Measurements from ENCODE around the gene POLR3G.

POLR3G gene

GRCh38 chr5:90475436-90475980 lies 844 bp downstream of the POLR3G start:
- Histone ChIP-seq H3K4me1 (ENCODE audit: control insufficient read depth, insufficient read depth, low read length) (no peaks in the 10 kb centered on the region; the same call in 1 of the 2 replicates), H3K27me3 (ENCODE audit: control insufficient read depth, insufficient read depth, low read length) (no peaks in the 10 kb centered on the region), H3K9me3 (ENCODE audit: control insufficient read depth, insufficient read depth, low read length) (no peaks in the 10 kb centered on the region), H3K27ac (ENCODE audit: low read length) (no peak overlapping the region), H3K4me3 (ENCODE audit: low read length) (peak overlapping the region; percentile 65; the same call in 1 of the 2 replicates), H3K36me3 (ENCODE audit: control insufficient read depth, insufficient read depth, low read length) (no peaks in the 10 kb centered on the region)
- DNase-seq (ENCODE audit: low read depth, low spot score), result no peak
- no CpG with 5 or more reads among the region's 17 CpGs for WGBS (ENCODE audit: insufficient coverage, insufficient read length)

- no CpG with 5 or more reads among the region's 3 CpGs for WGBS (ENCODE audit: insufficient coverage, insufficient read length)
Measured at GRCh38 chr5:90476391-90476790, 1.7 kb downstream of the POLR3G start.

GRCh38 chr5:90477073-90477472 lies 2.4 kb downstream of the POLR3G start:
- DNase-seq (ENCODE audit: low read depth, low spot score), result no peak
- no CpG with 5 or more reads among the region's 2 CpGs for WGBS (ENCODE audit: insufficient coverage, insufficient read length)
- no peaks in the 10 kb centered on the region for H3K9me3 ChIP-seq (ENCODE audit: control insufficient read depth, insufficient read depth, low read length)
- H3K4me3 ChIP-seq (ENCODE audit: low read length), result no peak overlapping the region
- peak overlapping the region; percentile 77 for H3K27ac ChIP-seq (ENCODE audit: low read length)
- H3K27me3 ChIP-seq (ENCODE audit: control insufficient read depth, insufficient read depth, low read length), result no peaks in the 10 kb centered on the region
- no peaks in the 10 kb centered on the region; the same call in 1 of the 2 replicates for H3K4me1 ChIP-seq (ENCODE audit: control insufficient read depth, insufficient read depth, low read length)
- no peaks in the 10 kb centered on the region for H3K36me3 ChIP-seq (ENCODE audit: control insufficient read depth, insufficient read depth, low read length)

More at GRCh38 chr5:90476391-90476790, 1.7 kb downstream of the POLR3G start:
- Histone ChIP-seq H3K36me3 (ENCODE audit: control insufficient read depth, insufficient read depth, low read length) (no peaks in the 10 kb centered on the region), H3K27ac (ENCODE audit: low read length) (peak overlapping the region; percentile 46), H3K27me3 (ENCODE audit: control insufficient read depth, insufficient read depth, low read length) (no peaks in the 10 kb centered on the region), H3K4me1 (ENCODE audit: control insufficient read depth, insufficient read depth, low read length) (no peaks in the 10 kb centered on the region; the same call in 1 of the 2 replicates), H3K9me3 (ENCODE audit: control insufficient read depth, insufficient read depth, low read length) (no peaks in the 10 kb centered on the region), H3K4me3 (ENCODE audit: low read length) (peak overlapping the region; percentile 7; the same call in 1 of the 2 replicates)
- DNase-seq (ENCODE audit: low read depth, low spot score), result no peak

GRCh38 chr5:90477621-90478215 lies 3.1 kb downstream of the POLR3G start:
- DNase-seq (ENCODE audit: low read depth, low spot score), result no peak
- H3K27me3 ChIP-seq (ENCODE audit: control insufficient read depth, insufficient read depth, low read length), result no peaks in the 10 kb centered on the region
- peak overlapping the region; percentile 77 for H3K27ac ChIP-seq (ENCODE audit: low read length)
- no peak overlapping the region for H3K4me3 ChIP-seq (ENCODE audit: low read length)
- no peaks in the 10 kb centered on the region for H3K9me3 ChIP-seq (ENCODE audit: control insufficient read depth, insufficient read depth, low read length)
- H3K36me3 ChIP-seq (ENCODE audit: control insufficient read depth, insufficient read depth, low read length), result no peaks in the 10 kb centered on the region
- no peaks in the 10 kb centered on the region; the same call in 1 of the 2 replicates for H3K4me1 ChIP-seq (ENCODE audit: control insufficient read depth, insufficient read depth, low read length)
- no CpG with 5 or more reads among the region's 8 CpGs for WGBS (ENCODE audit: insufficient coverage, insufficient read length)

GRCh38 chr5:90479611-90480385 lies 5.1 kb downstream of the POLR3G start:
- Histone ChIP-seq H3K9me3 (ENCODE audit: control insufficient read depth, insufficient read depth, low read length) (no peaks in the 10 kb centered on the region), H3K27ac (ENCODE audit: low read length) (no peak overlapping the region), H3K4me3 (ENCODE audit: low read length) (no peak overlapping the region), H3K4me1 (ENCODE audit: control insufficient read depth, insufficient read depth, low read length) (peaks cover 4% of the 10 kb centered on the region), H3K36me3 (ENCODE audit: control insufficient read depth, insufficient read depth, low read length) (no peaks in the 10 kb centered on the region), H3K27me3 (ENCODE audit: control insufficient read depth, insufficient read depth, low read length) (no peaks in the 10 kb centered on the region)
- DNase-seq (ENCODE audit: low read depth, low spot score), result no peak

- Histone ChIP-seq H3K27me3 (ENCODE audit: control insufficient read depth, insufficient read depth, low read length) (no peaks in the 10 kb centered on the region), H3K27ac (ENCODE audit: low read length) (no peak overlapping the region), H3K4me1 (ENCODE audit: control insufficient read depth, insufficient read depth, low read length) (peaks cover 4% of the 10 kb centered on the region), H3K4me3 (ENCODE audit: low read length) (no peak overlapping the region), H3K9me3 (ENCODE audit: control insufficient read depth, insufficient read depth, low read length) (no peaks in the 10 kb centered on the region), H3K36me3 (ENCODE audit: control insufficient read depth, insufficient read depth, low read length) (peaks cover 2% of the 10 kb centered on the region; the same call in 1 of the 2 replicates)
- no peak for DNase-seq (ENCODE audit: low read depth, low spot score)
- WGBS (ENCODE audit: insufficient coverage, insufficient read length), result no CpG with 5 or more reads among the region's 1 CpG
Measured at GRCh38 chr5:90480699-90481098, 6.0 kb downstream of the POLR3G start.

GRCh38 chr5:90483206-90483605 lies 8.5 kb downstream of the POLR3G start:
- no peaks in the 10 kb centered on the region for H3K27me3 ChIP-seq (ENCODE audit: control insufficient read depth, insufficient read depth, low read length)

GRCh38 chr5:90484540-90484939 lies 9.9 kb downstream of the POLR3G start:
- no peak overlapping the region for H3K4me3 ChIP-seq (ENCODE audit: low read length)
- no peak for DNase-seq (ENCODE audit: low read depth, low spot score)
- no CpG with 5 or more reads among the region's 3 CpGs for WGBS (ENCODE audit: insufficient coverage, insufficient read length)
- peaks cover 2% of the 10 kb centered on the region; the same call in 1 of the 2 replicates for H3K36me3 ChIP-seq (ENCODE audit: control insufficient read depth, insufficient read depth, low read length)
- H3K27me3 ChIP-seq (ENCODE audit: control insufficient read depth, insufficient read depth, low read length), result no peaks in the 10 kb centered on the region
- H3K9me3 ChIP-seq (ENCODE audit: control insufficient read depth, insufficient read depth, low read length), result no peaks in the 10 kb centered on the region
- H3K27ac ChIP-seq (ENCODE audit: low read length), result no peak overlapping the region
- peaks cover 4% of the 10 kb centered on the region for H3K4me1 ChIP-seq (ENCODE audit: control insufficient read depth, insufficient read depth, low read length)

More at GRCh38 chr5:90483206-90483605, 8.5 kb downstream of the POLR3G start:
- WGBS (ENCODE audit: insufficient coverage, insufficient read length), result no CpG with 5 or more reads among the region's 8 CpGs
- no peak for DNase-seq (ENCODE audit: low read depth, low spot score)
- no peaks in the 10 kb centered on the region for H3K9me3 ChIP-seq (ENCODE audit: control insufficient read depth, insufficient read depth, low read length)
- H3K4me1 ChIP-seq (ENCODE audit: control insufficient read depth, insufficient read depth, low read length), result peaks cover 4% of the 10 kb centered on the region
- no peak overlapping the region for H3K27ac ChIP-seq (ENCODE audit: low read length)
- peaks cover 2% of the 10 kb centered on the region; the same call in 1 of the 2 replicates for H3K36me3 ChIP-seq (ENCODE audit: control insufficient read depth, insufficient read depth, low read length)
- H3K4me3 ChIP-seq (ENCODE audit: low read length), result no peak overlapping the region

- Histone ChIP-seq H3K4me1 (ENCODE audit: control insufficient read depth, insufficient read depth, low read length) (peaks cover 4% of the 10 kb centered on the region), H3K27me3 (ENCODE audit: control insufficient read depth, insufficient read depth, low read length) (no peaks in the 10 kb centered on the region; the same call in 1 of the 2 replicates), H3K27ac (ENCODE audit: low read length) (no peak overlapping the region), H3K36me3 (ENCODE audit: control insufficient read depth, insufficient read depth, low read length) (peaks cover 4% of the 10 kb centered on the region; the same call in 1 of the 2 replicates), H3K4me3 (ENCODE audit: low read length) (no peak overlapping the region), H3K9me3 (ENCODE audit: control insufficient read depth, insufficient read depth, low read length) (no peaks in the 10 kb centered on the region)
- no peak for DNase-seq (ENCODE audit: low read depth, low spot score)
- WGBS (ENCODE audit: insufficient coverage, insufficient read length), result no CpG with 5 or more reads among the region's 2 CpGs
Measured at GRCh38 chr5:90488791-90489190, 14.1 kb downstream of the POLR3G start.

- H3K4me1 ChIP-seq (ENCODE audit: control insufficient read depth, insufficient read depth, low read length), result no peaks in the 10 kb centered on the region
- no peak for DNase-seq (ENCODE audit: low read depth, low spot score)
- H3K27ac ChIP-seq (ENCODE audit: low read length), result no peak overlapping the region
- no peak overlapping the region for H3K4me3 ChIP-seq (ENCODE audit: low read length)
- H3K9me3 ChIP-seq (ENCODE audit: control insufficient read depth, insufficient read depth, low read length), result no peaks in the 10 kb centered on the region
- no peaks in the 10 kb centered on the region; the same call in 1 of the 2 replicates for H3K27me3 ChIP-seq (ENCODE audit: control insufficient read depth, insufficient read depth, low read length)
- peaks cover 2% of the 10 kb centered on the region; the same call in 1 of the 2 replicates for H3K36me3 ChIP-seq (ENCODE audit: control insufficient read depth, insufficient read depth, low read length)
Measured at GRCh38 chr5:90494043-90494442, 19.4 kb downstream of the POLR3G start.
